Stimulated activated CD8-positive, alpha-beta memory T cell treated with anti-CD3 and anti-CD28 coated beads, Interleukin-4, amount 100 ng/mL, for 24 hours (primary cell): ENCODE measurements around the gene EIF4G3.
"Not testable (repeated sequence)": the region's sequence is repeated elsewhere in the genome, so short reads cannot be mapped to it uniquely, and the experiment has no call there.

Experiments used
- DNase-seq: peaks from one replicate; pipeline ENCODE4 v3.0.0-alpha.2; 2020; ENCODE audit warnings: low read depth

EIF4G3 gene

GRCh38 chr1:20793236-20793635, 383.5 kb downstream of the EIF4G3 start:
- no peak for DNase-seq

- DNase-seq = no peak
Observed at GRCh38 chr1:20792196-20792595, 384.5 kb downstream of the EIF4G3 start.

- DNase-seq = no peak
Observed at GRCh38 chr1:20790785-20791184, 385.9 kb downstream of the EIF4G3 start.

GRCh38 chr1:20789598-20789997, 387.1 kb downstream of the EIF4G3 start:
- DNase-seq = not testable (repeated sequence)

DNA sequence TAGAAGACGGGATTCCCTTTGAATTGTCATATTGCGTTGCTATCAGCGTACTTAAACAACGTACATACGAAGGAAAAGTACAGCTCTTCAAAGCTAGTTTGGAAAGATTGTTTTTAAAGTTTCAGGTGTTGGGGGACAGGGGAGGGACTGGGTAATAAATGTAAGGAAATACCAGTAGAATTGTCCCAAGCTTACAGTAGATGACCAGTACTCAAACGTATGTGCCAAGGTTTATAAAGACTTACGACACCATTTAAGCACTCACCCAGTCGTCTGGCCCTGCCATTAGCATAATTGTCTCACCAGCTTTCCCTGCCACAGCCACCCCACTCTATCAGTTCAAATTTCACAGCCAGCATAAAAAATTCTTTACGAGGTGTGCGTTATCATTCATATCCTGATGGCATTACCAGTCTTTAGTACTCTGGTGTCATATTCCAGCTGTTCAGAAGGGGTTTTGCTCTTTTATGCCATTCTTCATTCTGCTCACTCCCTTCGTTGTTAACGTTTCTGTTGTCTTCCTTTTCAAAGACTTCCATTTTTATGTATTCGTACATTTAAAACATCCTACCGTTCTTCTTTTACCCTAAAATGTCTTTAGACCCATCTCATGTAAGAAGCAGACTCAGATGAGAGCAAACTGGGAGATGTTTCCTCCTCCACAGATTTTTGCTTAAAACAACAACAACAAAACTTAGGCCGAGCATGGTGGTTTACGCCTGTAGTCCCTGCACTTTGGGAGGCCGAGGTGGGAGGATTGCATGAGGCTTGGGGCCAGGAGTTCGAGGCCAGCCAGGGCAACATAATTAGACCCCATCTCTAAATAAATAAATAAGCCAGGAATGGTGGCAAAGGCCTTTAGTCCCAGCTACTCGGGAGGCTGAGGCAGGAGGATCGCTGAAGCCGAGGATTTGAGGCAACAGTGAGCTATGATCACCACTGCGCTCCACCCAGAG, 388.6 kb downstream of the EIF4G3 start:
- no peak for DNase-seq

- peak; percentile 73 for DNase-seq
Observed at GRCh38 chr1:20787029-20787839, 389.5 kb downstream of the EIF4G3 start, which contains the start of gene HP1BP3. TSS of gene HP1BP3 (minus strand) at chr1:20787307. CDS start at chr1:20780440, 6,867 bp downstream.

DNA sequence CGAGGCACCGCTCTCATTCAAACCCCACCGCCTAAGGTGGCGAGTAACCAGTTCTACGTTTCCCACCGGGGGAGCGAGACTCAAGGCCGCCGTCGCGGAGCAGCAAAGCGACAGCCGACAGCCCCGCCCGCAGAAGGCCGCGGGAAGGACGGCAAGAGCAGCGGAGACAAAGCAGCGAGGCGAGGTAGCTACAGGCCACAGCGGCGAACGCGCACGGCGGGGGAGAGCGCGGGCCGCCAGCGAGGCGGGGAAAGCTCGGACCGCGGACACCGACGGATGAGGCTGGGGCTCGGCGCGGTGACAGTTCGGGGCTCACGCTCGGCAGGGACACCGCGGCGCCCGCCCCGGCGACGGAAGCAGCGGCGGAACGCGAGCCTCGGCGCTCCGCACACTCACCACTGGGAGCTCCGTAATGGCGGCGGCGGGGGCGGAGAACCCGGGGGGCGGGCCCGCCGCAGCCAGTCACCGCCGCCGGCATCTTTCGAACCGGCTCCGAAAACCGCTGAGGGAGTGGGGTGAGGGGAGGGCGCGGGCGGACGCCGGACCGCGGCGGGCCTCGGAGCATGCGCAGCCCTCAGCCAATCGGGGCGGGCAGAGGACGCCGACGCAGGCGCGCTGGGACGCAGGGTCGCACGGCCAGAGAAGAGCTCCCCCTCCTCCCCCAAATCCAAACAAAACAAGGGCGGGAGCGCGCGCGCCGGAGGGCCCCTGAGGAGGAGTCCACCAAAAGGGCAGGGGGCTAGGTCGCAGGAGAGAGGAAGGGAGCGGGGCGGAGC, 390.3 kb downstream of the EIF4G3 start:
- DNase-seq = peak; percentile 95

- peak; percentile 5 for DNase-seq
Observed at GRCh38 chr1:20785907-20786252, 390.8 kb downstream of the EIF4G3 start.

DNA sequence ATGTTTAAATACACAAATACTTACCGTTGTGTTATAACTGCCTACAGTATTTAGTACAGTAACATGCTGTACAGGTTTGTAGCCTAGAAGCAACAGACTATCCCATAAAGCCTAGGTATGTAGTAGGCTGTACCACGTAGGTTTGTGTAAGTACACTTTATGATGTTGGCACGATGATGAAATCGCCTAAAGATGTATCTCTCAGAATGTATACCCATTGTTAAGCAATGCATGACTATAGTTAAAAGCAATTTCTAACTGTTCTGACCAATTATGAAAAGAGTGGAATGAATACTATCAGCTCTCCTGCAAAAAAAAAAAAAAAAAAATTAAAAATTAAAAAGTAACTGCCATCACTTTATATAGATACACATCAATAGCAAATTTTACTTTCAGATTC, 401.0 kb downstream of the EIF4G3 start:
- DNase-seq = no peak

DNA sequence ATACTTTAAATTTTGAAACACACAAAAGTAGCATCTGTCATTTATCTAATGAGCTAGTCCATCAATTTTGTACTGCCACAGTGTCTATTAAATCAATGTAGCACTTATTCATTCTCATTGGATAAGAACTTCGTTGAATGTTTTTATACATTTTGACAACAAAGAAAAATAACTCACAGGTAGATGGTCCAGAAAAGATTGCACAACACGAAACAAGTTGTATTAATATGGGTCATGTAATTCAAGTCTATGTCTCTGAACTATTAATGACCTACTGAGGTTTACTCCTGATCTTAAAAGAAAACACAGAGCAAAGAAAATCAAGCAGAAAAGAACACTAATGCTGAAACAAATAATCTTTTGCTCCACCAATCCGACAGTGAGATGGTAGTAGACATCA, 404.9 kb downstream of the EIF4G3 start:
- DNase-seq = no peak

- DNase-seq = no peak
Observed at GRCh38 chr1:20770314-20771087, 406.2 kb downstream of the EIF4G3 start.

- DNase-seq = no peak
Observed at GRCh38 chr1:20767271-20767670, 409.4 kb downstream of the EIF4G3 start.

- no peak for DNase-seq
Observed at GRCh38 chr1:20763417-20763816, 413.3 kb downstream of the EIF4G3 start.

GRCh38 chr1:20760322-20760721, 416.4 kb downstream of the EIF4G3 start:
- DNase-seq = no peak
